Fibroblast of pulmonary artery (primary cell): ENCODE measurements around the gene ST8SIA6.

Experiments
- DNase-seq: peaks from one replicate; pipeline ENCODE4 v3.0.0-alpha.2; 2010; ENCODE audit warnings: low read depth
- H3K4me3 ChIP-seq: replicated peaks from 2 replicates; pipeline ENCODE4 v1.5.1; 2011; ENCODE audit warnings: low read depth, mild to moderate bottlenecking, control low read depth, low read length, moderate library complexity
- TF ChIP-seq, protein P1 (sequence below): IDR thresholded peaks from 2 replicates; pipeline ENCODE4 v1.5.1; 2011; ENCODE audit warnings: mild to moderate bottlenecking, control low read depth, low read length, inconsistent platforms; ENCODE audit errors: missing control alignments

Gene ST8SIA6

GRCh38 chr10:17483079-17483478 is 28.7 kb upstream of the ST8SIA6 start:
- no peak overlapping the region for H3K4me3 ChIP-seq
- DNase-seq, result no peak
- TF ChIP-seq, protein P1, sequence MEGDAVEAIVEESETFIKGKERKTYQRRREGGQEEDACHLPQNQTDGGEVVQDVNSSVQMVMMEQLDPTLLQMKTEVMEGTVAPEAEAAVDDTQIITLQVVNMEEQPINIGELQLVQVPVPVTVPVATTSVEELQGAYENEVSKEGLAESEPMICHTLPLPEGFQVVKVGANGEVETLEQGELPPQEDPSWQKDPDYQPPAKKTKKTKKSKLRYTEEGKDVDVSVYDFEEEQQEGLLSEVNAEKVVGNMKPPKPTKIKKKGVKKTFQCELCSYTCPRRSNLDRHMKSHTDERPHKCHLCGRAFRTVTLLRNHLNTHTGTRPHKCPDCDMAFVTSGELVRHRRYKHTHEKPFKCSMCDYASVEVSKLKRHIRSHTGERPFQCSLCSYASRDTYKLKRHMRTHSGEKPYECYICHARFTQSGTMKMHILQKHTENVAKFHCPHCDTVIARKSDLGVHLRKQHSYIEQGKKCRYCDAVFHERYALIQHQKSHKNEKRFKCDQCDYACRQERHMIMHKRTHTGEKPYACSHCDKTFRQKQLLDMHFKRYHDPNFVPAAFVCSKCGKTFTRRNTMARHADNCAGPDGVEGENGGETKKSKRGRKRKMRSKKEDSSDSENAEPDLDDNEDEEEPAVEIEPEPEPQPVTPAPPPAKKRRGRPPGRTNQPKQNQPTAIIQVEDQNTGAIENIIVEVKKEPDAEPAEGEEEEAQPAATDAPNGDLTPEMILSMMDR, result no peak

GRCh38 chr10:17479822-17480221 is 25.4 kb upstream of the ST8SIA6 start:
- H3K4me3 ChIP-seq, result no peak overlapping the region
- TF ChIP-seq, protein P1, result no peak
- DNase-seq, result no peak

DNA sequence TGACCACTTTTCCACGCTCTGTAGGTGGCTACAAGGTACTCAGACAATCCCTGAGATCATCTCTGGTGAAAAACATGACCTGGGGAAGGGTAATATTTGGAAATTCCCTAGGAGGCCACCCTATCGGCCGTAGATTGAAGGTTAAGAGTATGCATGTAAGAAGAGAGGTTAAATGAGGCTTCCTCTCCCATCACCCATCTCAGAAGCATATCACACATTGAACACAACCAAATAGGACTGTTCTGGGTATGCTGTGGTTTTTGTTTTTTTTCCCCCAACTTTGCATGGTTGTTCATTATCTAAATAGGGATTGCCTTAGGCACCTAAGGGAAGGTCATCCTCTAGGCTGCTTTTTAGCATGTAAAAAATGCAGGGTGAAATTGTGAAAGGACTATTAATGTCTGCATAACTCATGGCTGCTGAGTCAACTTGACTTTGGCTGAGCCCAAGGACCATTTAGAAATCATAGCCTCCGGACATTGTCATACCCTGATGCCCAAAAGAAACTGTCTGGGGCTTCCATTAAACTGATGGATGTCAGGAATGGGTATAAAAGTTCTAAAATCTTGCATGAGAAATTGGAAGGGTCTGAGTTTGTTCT is 24.7 kb upstream of the ST8SIA6 start:
- DNase-seq, result no peak
- no peak overlapping the region for H3K4me3 ChIP-seq
- TF ChIP-seq, protein P1, result no peak

DNA sequence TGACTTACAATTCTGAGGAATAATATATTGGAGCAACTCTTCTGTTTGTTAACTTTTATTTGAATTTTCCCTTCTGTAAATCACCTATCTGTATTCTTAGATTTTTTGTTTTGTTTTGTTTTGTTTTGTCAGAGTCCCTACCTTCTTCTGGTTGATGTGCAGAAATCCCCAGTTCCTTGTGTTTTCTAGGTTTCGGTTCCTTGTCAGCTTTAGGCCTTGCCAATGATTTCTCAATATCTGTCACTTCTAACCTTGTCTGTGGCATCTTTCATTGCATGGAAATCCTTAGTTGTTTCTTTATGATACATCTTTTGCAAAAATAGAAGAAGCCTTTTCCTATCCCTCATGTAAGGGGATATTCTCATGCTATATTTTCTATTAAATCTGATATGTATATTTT is 21.7 kb upstream of the ST8SIA6 start:
- DNase-seq, result no peak
- TF ChIP-seq, protein P1, result no peak
- no peak overlapping the region for H3K4me3 ChIP-seq

DNA sequence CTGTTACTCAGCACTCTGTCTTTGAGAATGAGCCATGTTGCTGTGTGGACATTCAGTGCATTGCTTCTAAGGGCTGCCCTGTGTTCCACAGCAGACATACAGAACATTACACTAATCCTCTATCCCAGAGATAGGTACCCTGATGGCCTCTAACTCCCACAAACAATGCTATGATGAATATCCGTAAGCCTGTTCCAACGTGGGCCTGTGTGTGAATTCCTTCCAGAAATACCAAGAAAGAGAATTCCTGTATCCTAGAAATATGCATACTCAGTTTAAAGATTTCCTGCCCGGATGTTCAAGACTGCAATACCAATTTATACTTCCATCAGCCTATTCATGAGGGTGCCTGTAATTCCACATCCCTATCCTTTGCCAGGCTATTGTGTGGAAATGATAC is 21.3 kb upstream of the ST8SIA6 start:
- no peak for DNase-seq
- H3K4me3 ChIP-seq, result no peak overlapping the region
- TF ChIP-seq, protein P1, result no peak

DNA sequence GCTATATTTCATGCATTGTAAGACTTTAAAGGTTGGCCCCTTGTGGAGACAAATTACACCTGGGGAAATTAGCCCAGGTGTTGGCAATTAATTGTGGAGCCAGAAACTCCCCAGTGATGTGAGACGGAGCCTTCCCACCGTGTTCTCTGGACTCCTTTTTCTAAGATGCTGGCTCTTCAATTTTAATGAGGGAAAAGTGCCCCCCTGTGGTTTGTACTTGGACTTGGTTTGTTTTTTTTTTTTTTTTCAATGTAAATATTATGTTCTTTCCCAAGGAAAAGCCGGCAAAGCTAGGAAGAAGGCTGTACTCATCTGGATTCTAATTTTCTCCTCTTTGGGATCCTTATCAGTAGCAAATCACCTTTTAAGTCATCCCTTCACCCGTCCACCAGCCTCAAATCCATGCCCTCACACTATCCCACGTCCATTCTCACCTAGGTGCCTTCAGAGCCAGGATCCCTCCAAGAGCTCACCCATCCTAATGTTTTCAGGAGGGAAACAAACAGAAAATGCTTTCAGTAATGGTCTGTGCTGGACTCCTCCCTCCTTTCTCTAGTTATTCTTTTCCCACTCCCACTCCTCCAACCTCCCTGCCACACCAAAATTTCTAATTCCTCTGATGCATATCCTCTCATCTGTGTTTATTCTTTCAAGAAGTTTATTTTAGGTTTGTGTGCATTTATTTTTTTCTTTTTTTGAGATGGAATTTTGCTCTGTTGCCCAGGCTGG is 20.4 kb upstream of the ST8SIA6 start:
- no peak overlapping the region for H3K4me3 ChIP-seq
- DNase-seq, result peak; percentile 24
- TF ChIP-seq, protein P1, result peak; percentile 30
